ENCODE results near the gene ROR2.

DNA sequence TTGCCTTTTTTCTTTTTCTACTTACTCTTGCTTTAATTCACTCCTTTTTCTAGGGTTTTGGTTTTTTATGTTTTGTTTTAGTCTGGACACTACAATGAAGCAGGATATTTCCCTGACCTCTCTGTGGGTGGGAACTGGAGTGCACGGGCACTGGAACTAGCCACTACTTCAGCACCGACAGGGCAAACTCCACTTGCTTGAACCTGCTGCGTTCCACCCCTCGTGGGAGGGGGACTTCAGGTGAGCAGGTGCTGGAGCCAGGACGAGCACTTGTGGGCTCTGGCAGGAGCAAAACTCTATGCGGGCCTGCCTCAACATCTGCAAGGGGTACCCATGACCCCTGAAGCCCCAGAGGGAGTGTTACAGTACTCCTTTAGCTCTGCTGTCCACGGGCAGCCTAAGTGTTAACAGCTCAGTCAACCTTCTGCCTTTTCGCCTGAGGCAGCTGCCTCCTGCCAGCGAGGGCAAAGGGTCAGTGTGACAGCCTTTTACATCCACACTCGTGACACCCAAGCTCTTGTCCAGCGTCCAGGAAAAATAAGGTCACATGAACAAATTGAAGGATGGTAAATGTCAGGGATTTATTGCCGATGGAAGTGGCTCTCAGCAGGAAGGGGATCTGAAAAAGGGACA, 382.3 kb downstream of the ROR2 start:
- TF ChIP-seq CTCF (IDR thresholded peaks at IDR 0.05; ENCODE audit: low read depth, low read length, missing input control) (no peak), JUND (IDR thresholded peaks at IDR 0.05) (peak in 1 of 2 donors; percentile 52), MAX (IDR thresholded peaks at IDR 0.05) (peak; percentile 56), HNF4G (IDR thresholded peaks at IDR 0.05) (peak; percentile 52), YY1 (IDR thresholded peaks at IDR 0.05) (no peak), RXRA (IDR thresholded peaks at IDR 0.05) (peak; percentile 74 to 77), TAF1 (conservative IDR thresholded peaks at IDR 0.05) (no peak), REST (IDR thresholded peaks at IDR 0.05) (peak; percentile 65), RAD21 (IDR thresholded peaks at IDR 0.05) (peak in 1 of 2 donors; percentile 14)
- TF ChIP-seq, protein P1, sequence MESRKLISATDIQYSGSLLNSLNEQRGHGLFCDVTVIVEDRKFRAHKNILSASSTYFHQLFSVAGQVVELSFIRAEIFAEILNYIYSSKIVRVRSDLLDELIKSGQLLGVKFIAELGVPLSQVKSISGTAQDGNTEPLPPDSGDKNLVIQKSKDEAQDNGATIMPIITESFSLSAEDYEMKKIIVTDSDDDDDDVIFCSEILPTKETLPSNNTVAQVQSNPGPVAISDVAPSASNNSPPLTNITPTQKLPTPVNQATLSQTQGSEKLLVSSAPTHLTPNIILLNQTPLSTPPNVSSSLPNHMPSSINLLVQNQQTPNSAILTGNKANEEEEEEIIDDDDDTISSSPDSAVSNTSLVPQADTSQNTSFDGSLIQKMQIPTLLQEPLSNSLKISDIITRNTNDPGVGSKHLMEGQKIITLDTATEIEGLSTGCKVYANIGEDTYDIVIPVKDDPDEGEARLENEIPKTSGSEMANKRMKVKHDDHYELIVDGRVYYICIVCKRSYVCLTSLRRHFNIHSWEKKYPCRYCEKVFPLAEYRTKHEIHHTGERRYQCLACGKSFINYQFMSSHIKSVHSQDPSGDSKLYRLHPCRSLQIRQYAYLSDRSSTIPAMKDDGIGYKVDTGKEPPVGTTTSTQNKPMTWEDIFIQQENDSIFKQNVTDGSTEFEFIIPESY (IDR thresholded peaks at IDR 0.05): no peak
- TF ChIP-seq, protein P2, sequence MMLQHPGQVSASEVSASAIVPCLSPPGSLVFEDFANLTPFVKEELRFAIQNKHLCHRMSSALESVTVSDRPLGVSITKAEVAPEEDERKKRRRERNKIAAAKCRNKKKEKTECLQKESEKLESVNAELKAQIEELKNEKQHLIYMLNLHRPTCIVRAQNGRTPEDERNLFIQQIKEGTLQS (IDR thresholded peaks at IDR 0.05): no peak

All from liver (tissue), 3 donors.